CD4-positive, alpha-beta T cell treated with Interleukin-21 for 1 hour (primary cell): Measurements from ENCODE around the gene UBAC2.

Experiments
- DNase-seq: peaks from one replicate; pipeline ENCODE4 v3.0.0-alpha.2; 2020

The UBAC2 gene

GRCh38 chr13:99344610-99345208 lies 144.1 kb downstream of the UBAC2 start:
- no peak for DNase-seq

- DNase-seq = no peak
These were observed 144.7 kb downstream of the UBAC2 start for GRCh38 chr13:99345345-99345744.

- no peak for DNase-seq
These were observed 145.8 kb downstream of the UBAC2 start for GRCh38 chr13:99346335-99347042.

- DNase-seq = no peak
These were observed 146.8 kb downstream of the UBAC2 start for GRCh38 chr13:99347335-99347878.

GRCh38 chr13:99347911-99348451 lies 147.3 kb downstream of the UBAC2 start:
- no peak for DNase-seq

- DNase-seq = no peak
These were observed 149.5 kb downstream of the UBAC2 start for GRCh38 chr13:99350191-99350590.

- peak; percentile 76 for DNase-seq
These were observed 151.1 kb downstream of the UBAC2 start for GRCh38 chr13:99351772-99352171.

- DNase-seq = peak; percentile 52
These were observed 151.9 kb downstream of the UBAC2 start for GRCh38 chr13:99352351-99353245.

GRCh38 chr13:99353246-99353600 lies 152.6 kb downstream of the UBAC2 start:
- DNase-seq = no peak

- peak; percentile 22 for DNase-seq
These were observed 153.2 kb downstream of the UBAC2 start for GRCh38 chr13:99353836-99354235.

- peak; percentile 33 for DNase-seq
These were observed 153.8 kb downstream of the UBAC2 start for GRCh38 chr13:99354371-99354951.

GRCh38 chr13:99355267-99356011 lies 154.8 kb downstream of the UBAC2 start:
- peak; percentile 34 for DNase-seq

GRCh38 chr13:99356012-99356261 lies 155.3 kb downstream of the UBAC2 start:
- DNase-seq = no peak

- peak; percentile 93 for DNase-seq
These were observed 155.8 kb downstream of the UBAC2 start for GRCh38 chr13:99356262-99357091.

GRCh38 chr13:99357131-99357596 lies 156.5 kb downstream of the UBAC2 start:
- peak; percentile 68 for DNase-seq

GRCh38 chr13:99357941-99358340 lies 157.3 kb downstream of the UBAC2 start:
- peak; percentile 46 for DNase-seq

- DNase-seq = no peak
These were observed 158.9 kb downstream of the UBAC2 start for GRCh38 chr13:99359528-99359927.

- no peak for DNase-seq
These were observed 160.0 kb downstream of the UBAC2 start for GRCh38 chr13:99360696-99361095.

- peak; percentile 57 for DNase-seq
These were observed 160.5 kb downstream of the UBAC2 start for GRCh38 chr13:99361197-99361596.

- no peak for DNase-seq
These were observed 161.7 kb downstream of the UBAC2 start for GRCh38 chr13:99362362-99362761.

- DNase-seq = no peak
These were observed 162.7 kb downstream of the UBAC2 start for GRCh38 chr13:99363391-99363790.
